Left cardiac atrium (tissue), 4 donors: Measurements from ENCODE around the gene EYS. TPM values are rescaled to one million over a fixed set of nuclear protein-coding genes. Genes with fewer than 3 reads are reported as not detected.

ENCODE experiments used
- ATAC-seq, 2 donors: fragments of 200-7000 bp; cut with Tn5 transposase; one replicate each; pipeline ENCODE4 v1.9.1; 2020; ENCODE audit warnings: mild to moderate bottlenecking in 2 of 2, moderate library complexity in 2 of 2
- DNase-seq: peaks from one replicate; pipeline ENCODE4 v3.0.0-alpha.2; 2020
- intact Hi-C, 2 donors: fragments of 100-400 bp; cut with DNase I; formaldehyde crosslinking; loops; one replicate each; pipeline versions ENCODE4 v1.14.1 to v1.15.1; 2022 to 2023
- long read RNA-seq: library from polyadenylated mRNA; unstranded; transcript quantifications from one replicate; pipeline ENCODE4 v2.0.0, GENCODE V29; 2021
- total RNA-seq, 2 donors: library from RNA; stranded (reverse); fragmentation: NEBNext Ultra II Directional; extraction: Animal tissue kit (Norgen Biotek cat#: 25700); gene quantifications; one replicate each; pipeline ENCODE4 v1.2.1, GENCODE V29; 2021
- donor health status: DM: no; HTN: yes; CAD: no.
- donor health status: DM: no; HTN: yes; CAD: no; lungs with severe emphysema.
- donor health status: DM: yes; HTN: yes; CAD: no.
- donor health status: Dilated cardiomyopathy.

The EYS gene
- total RNA-seq: under 1 TPM in 1 of 2 donors, not detected in 1; 0.44 TPM
- long read RNA-seq: 0 reads

- ATAC-seq (no peak), DNase-seq (no peak)
- intact Hi-C loops: no loop called here
These were observed at the start of gene EYS for GRCh38 chr6:65707126-65707826. EYS (minus strand) TSS chr6:65707226; CDS start chr6:65495410, 211,816 bp downstream.

- no peak for DNase-seq
These were observed 39.3 kb upstream of the EYS start for GRCh38 chr6:65746302-65746701.

GRCh38 chr6:65745614-65746013 lies 38.6 kb upstream of the EYS start:
- DNase-seq (no peak), ATAC-seq (no peak)
- intact Hi-C loops: no loop called here

More at GRCh38 chr6:65746302-65746701, 39.3 kb upstream of the EYS start:
- no peak for ATAC-seq
- intact Hi-C loops: no loop called here

DNA sequence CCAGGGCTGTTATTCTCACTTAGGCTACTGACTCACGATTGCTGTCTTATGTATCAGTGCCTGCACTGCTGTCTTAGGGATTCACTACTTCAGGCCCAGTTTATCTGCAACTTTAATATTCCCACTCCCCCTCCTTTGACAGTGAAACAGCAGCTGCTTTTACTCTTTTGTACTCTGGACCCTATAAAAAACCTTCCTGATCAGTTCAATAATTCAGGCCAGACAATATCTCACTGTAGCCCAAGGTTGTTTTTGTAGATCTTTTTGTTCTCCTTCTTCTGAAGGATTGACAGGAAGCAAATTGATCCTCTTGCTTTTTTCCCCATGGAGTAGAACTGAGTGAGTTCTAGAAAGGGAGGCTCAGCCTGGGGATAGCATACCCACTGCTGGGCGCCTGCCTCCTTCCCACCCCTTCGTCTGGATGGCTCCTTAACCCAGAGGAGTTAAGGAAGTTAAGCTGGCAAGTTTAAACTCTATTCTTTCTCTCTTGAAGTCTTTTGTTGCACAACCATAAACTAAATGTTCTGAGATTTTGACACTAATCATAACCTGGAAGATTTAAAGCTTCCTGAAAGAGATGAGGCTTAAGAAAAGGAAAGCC lies 22.0 kb upstream of the EYS start:
- no peak for DNase-seq
- ATAC-seq: no peak
- intact Hi-C loops: no loop called here

GRCh38 chr6:65719101-65719500 lies 12.1 kb upstream of the EYS start:
- intact Hi-C loops: no loop called here
- no peak for ATAC-seq
- no peak for DNase-seq

DNA sequence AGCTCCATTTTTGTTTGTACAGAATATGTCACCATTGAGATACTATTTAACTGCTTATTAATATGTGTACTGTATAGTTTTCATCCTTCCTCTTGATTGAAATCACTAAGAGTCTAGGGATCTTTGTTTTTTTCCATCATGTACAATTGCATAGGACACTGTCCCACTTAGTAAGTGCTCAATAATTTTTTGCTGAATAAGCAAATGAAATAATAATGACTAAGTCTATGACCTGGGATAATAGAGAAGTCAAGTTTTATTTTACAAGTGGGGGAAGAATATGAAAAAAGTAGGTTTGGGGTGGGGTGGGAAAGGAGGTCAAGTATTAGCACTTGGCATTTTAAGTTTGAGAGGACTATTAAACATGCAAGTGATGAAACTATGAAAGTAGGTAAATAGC lies 4.5 kb upstream of the EYS start:
- intact Hi-C loops: no loop called here
- DNase-seq: no peak
- ATAC-seq: no peak

GRCh38 chr6:65709099-65709830 lies 2.2 kb upstream of the EYS start:
- ATAC-seq (no peak), DNase-seq (no peak)
- intact Hi-C loops: no loop called here

GRCh38 chr6:65708162-65708561 lies 1.1 kb upstream of the EYS start:
- DNase-seq (no peak), ATAC-seq (no peak)
- intact Hi-C loops: no loop called here

- intact Hi-C loops: no loop called here
- ATAC-seq: no peak
These were observed 590 bp downstream of the EYS start for GRCh38 chr6:65706436-65706835.

GRCh38 chr6:65701325-65701724 lies 5.7 kb downstream of the EYS start:
- intact Hi-C loops: no loop called here
- no peak for ATAC-seq
- no peak for DNase-seq

More at GRCh38 chr6:65706436-65706835, 590 bp downstream of the EYS start:
- DNase-seq: no peak

- intact Hi-C loops: no loop called here
- ATAC-seq (no peak), DNase-seq (no peak)
These were observed 6.5 kb downstream of the EYS start for GRCh38 chr6:65700561-65700960.

- DNase-seq (no peak), ATAC-seq (no peak)
- intact Hi-C loops: no loop called here
These were observed 14.9 kb downstream of the EYS start for GRCh38 chr6:65692109-65692508.

- ATAC-seq (no peak), DNase-seq (no peak)
- intact Hi-C loops: no loop called here
These were observed 26.8 kb downstream of the EYS start for GRCh38 chr6:65680232-65680631.

DNA sequence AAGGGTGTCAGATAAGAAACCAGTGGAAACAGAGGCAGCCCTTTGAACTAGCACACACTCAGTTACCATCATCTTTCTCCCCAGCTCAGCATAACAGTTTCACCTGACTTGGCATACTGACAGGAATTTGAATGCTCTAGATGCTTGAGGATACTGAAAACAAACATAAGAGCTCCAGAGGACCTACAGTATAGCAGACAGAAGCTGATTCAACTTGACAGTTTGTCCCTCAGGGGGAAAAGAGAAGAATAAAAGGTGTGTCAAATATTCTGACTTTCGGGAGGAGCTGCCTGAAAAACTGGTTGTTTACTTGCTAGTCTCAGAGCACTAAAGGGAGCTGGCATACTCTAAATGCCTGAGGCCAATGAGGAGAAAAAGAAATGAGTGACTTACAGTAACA lies 35.1 kb downstream of the EYS start:
- ATAC-seq: no peak
- intact Hi-C loops: no loop called here
- DNase-seq: no peak

GRCh38 chr6:65667916-65668656 lies 38.9 kb downstream of the EYS start:
- DNase-seq: no peak
- no peak for ATAC-seq
- intact Hi-C loops: no loop called here

DNA sequence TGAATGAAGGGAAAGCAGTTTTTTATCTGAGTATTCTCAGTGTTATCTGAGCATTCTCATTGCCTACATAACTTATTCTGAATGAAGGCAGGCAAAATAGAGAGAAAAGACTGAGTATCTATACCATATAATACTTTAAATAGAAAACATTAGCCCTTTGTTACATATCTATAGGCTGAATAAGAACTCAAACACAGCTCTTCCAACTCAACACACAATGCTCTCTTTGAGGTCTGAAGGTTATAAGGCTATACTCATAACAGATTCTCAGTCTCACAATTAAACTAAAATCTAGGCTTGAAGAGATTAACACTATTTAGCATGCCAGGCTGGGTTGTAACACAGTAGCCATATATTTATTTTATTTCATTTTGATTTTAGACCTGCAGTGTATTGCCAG lies 56.9 kb downstream of the EYS start:
- ATAC-seq: no peak
- intact Hi-C loops: no loop called here
- DNase-seq: no peak

GRCh38 chr6:65649392-65649791 lies 57.6 kb downstream of the EYS start:
- intact Hi-C loops: no loop called here
- DNase-seq (no peak), ATAC-seq (no peak)

- intact Hi-C loops: no loop called here
- DNase-seq (no peak), ATAC-seq (no peak)
These were observed 60.5 kb downstream of the EYS start for GRCh38 chr6:65646544-65646943.

DNA sequence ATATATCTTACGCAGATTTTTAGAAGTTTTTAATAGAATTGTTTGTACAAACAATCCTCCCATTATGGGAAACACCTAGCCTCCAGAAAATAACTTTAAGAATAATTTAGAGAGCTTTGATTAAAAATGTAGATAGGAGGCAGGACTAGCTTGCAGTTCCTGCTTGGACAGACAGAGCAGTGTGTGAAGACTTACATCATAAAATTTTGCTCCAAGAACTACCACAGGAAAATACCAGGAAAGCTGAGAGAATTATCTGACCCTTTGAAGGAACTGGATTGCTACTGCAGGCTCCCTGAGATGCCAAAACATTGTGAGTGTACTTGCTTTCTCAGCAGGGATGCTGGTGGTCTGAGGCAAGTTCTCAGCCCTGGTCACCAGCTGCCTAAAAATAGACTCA lies 64.2 kb downstream of the EYS start:
- DNase-seq (no peak), ATAC-seq (no peak)
- intact Hi-C loops: no loop called here
